ENCODE data around the gene ZCCHC12.
A peak's percentile ranks its signal among the peaks of the same experiment; 100 is the strongest.
"Not testable (repeated sequence)": the region's sequence is repeated elsewhere in the genome, so short reads cannot be mapped to it uniquely, and the experiment has no call there.

ZCCHC12 gene

GRCh38 chrX:118807151-118808017 is 16.2 kb upstream of the ZCCHC12 start:
- H3K4me3 ChIP-seq (ENCODE audit: control insufficient read depth in 1 of 7, extremely low read depth in 1 of 7, insufficient read depth in 4 of 7, low read depth in 2 of 7, low read length in 6 of 7): no peak overlapping the region
- peak; percentile 50 to 78 (median 69) for DNase-seq
- no peak overlapping the region for H3K27ac ChIP-seq (ENCODE audit: insufficient read depth in 1 of 2, low read depth in 1 of 2, low read length in 2 of 2, poor library complexity in 1 of 2, severe bottlenecking in 2 of 2)
- WGBS (ENCODE audit: insufficient coverage): 43% methylated on average over 4 of the region's 4 CpGs
- H3K36me3 ChIP-seq (ENCODE audit: control insufficient read depth in 4 of 4, insufficient read depth in 4 of 4, low read length in 3 of 4): no peaks in the 10 kb centered on the region
- ChIA-PET POLR2A (no interaction called here), CTCF (interaction anchor here (2.1 to 2.3 kb wide), 3 partner anchors 46 to 164 kb away, joined by 5 to 10 read pairs (median 6); no protein-coding TSS in a partner anchor)
- peaks cover 0 to 6% (median 2%) of the 10 kb centered on the region in 4 experiments for H3K4me1 ChIP-seq (ENCODE audit: control extremely low read depth in 1 of 4, control insufficient read depth in 4 of 4, insufficient read depth in 4 of 4, low read length in 3 of 4)
- H3K27me3 ChIP-seq (replicated peaks in 2 of 5; ENCODE audit: control insufficient read depth in 4 of 5, insufficient read depth in 5 of 5, low read length in 4 of 5): peaks cover 0 to 4% (median 0%) of the 10 kb centered on the region in 5 experiments
- no peaks in the 10 kb centered on the region for H3K9me3 ChIP-seq (ENCODE audit: control extremely low read depth in 1 of 5, control insufficient read depth in 4 of 5, insufficient read depth in 2 of 5, low read depth in 1 of 5, low read length in 4 of 5)

GRCh38 chrX:118817257-118817656 is 6.4 kb upstream of the ZCCHC12 start:
- H3K36me3 ChIP-seq (ENCODE audit: control insufficient read depth in 4 of 4, insufficient read depth in 4 of 4, low read length in 3 of 4); H3K27ac ChIP-seq (ENCODE audit: insufficient read depth in 1 of 2, low read depth in 1 of 2, low read length in 2 of 2, poor library complexity in 1 of 2, severe bottlenecking in 2 of 2); POLR2A ChIA-PET; H3K9me3 ChIP-seq (ENCODE audit: control extremely low read depth in 1 of 5, control insufficient read depth in 4 of 5, insufficient read depth in 2 of 5, low read depth in 1 of 5, low read length in 4 of 5); H3K4me1 ChIP-seq (ENCODE audit: control extremely low read depth in 1 of 4, control insufficient read depth in 4 of 4, insufficient read depth in 4 of 4, low read length in 3 of 4); DNase-seq; H3K4me3 ChIP-seq (ENCODE audit: control insufficient read depth in 1 of 7, extremely low read depth in 1 of 7, insufficient read depth in 4 of 7, low read depth in 2 of 7, low read length in 6 of 7): not testable (repeated sequence)
- CTCF ChIA-PET: interaction anchor here (0.6 kb wide), 1 partner anchor 52 kb away, joined by 3 read pairs; no protein-coding TSS in a partner anchor
- 90% methylated on average over 2 of the region's 4 CpGs for WGBS (ENCODE audit: insufficient coverage)
- H3K27me3 ChIP-seq (replicated peaks in 2 of 5; ENCODE audit: control insufficient read depth in 4 of 5, insufficient read depth in 5 of 5, low read length in 4 of 5): peaks cover 0 to 16% (median 4%) of the 10 kb centered on the region in 5 experiments

- Histone ChIP-seq H3K9me3 (ENCODE audit: control extremely low read depth in 1 of 5, control insufficient read depth in 4 of 5, insufficient read depth in 2 of 5, low read depth in 1 of 5, low read length in 4 of 5) (peaks cover 0 to 8% (median 2%) of the 10 kb centered on the region in 5 experiments), H3K27ac (ENCODE audit: insufficient read depth in 1 of 2, low read depth in 1 of 2, low read length in 2 of 2, poor library complexity in 1 of 2, severe bottlenecking in 2 of 2) (no peak overlapping the region), H3K36me3 (ENCODE audit: control insufficient read depth in 4 of 4, insufficient read depth in 4 of 4, low read length in 3 of 4) (no peaks in the 10 kb centered on the region), H3K4me1 (ENCODE audit: control extremely low read depth in 1 of 4, control insufficient read depth in 4 of 4, insufficient read depth in 4 of 4, low read length in 3 of 4) (peaks cover 0 to 19% (median 8%) of the 10 kb centered on the region in 4 experiments), H3K27me3 (replicated peaks in 2 of 5; ENCODE audit: control insufficient read depth in 4 of 5, insufficient read depth in 5 of 5, low read length in 4 of 5) (peaks cover 6 to 84% (median 46%) of the 10 kb centered on the region in 5 experiments), H3K4me3 (ENCODE audit: control insufficient read depth in 1 of 7, extremely low read depth in 1 of 7, insufficient read depth in 4 of 7, low read depth in 2 of 7, low read length in 6 of 7) (peak overlapping the region in 3 of 7 experiments; percentile 47 to 58 (median 55))
- WGBS (ENCODE audit: insufficient coverage): 42% methylated on average over 6 of the region's 22 CpGs
- ChIA-PET CTCF (interaction anchor here (0.6 to 2.6 kb wide), 2 partner anchors 11 to 168 kb away, joined by 3 to 11 read pairs; no protein-coding TSS in a partner anchor), POLR2A (no interaction called here)
- DNase-seq: peak in 2 of 3 donors; percentile 7 to 22
Measured at GRCh38 chrX:118824173-118824730, 628 bp downstream of the ZCCHC12 start.

GRCh38 chrX:118825227-118825626 is 1.6 kb downstream of the ZCCHC12 start:
- POLR2A ChIA-PET: no interaction called here
- no peak overlapping the region for H3K4me3 ChIP-seq (ENCODE audit: control insufficient read depth in 1 of 7, extremely low read depth in 1 of 7, insufficient read depth in 4 of 7, low read depth in 2 of 7, low read length in 6 of 7)
- WGBS (ENCODE audit: insufficient coverage): 38% methylated on average over 15 of the region's 16 CpGs
- peaks cover 0 to 8% (median 2%) of the 10 kb centered on the region in 5 experiments for H3K9me3 ChIP-seq (ENCODE audit: control extremely low read depth in 1 of 5, control insufficient read depth in 4 of 5, insufficient read depth in 2 of 5, low read depth in 1 of 5, low read length in 4 of 5)
- H3K27ac ChIP-seq (ENCODE audit: insufficient read depth in 1 of 2, low read depth in 1 of 2, low read length in 2 of 2, poor library complexity in 1 of 2, severe bottlenecking in 2 of 2): no peak overlapping the region
- H3K36me3 ChIP-seq (ENCODE audit: control insufficient read depth in 4 of 4, insufficient read depth in 4 of 4, low read length in 3 of 4): no peaks in the 10 kb centered on the region
- H3K4me1 ChIP-seq (ENCODE audit: control extremely low read depth in 1 of 4, control insufficient read depth in 4 of 4, insufficient read depth in 4 of 4, low read length in 3 of 4): peaks cover 0 to 19% (median 8%) of the 10 kb centered on the region in 4 experiments
- CTCF ChIA-PET: interaction anchor here (1.5 to 2.6 kb wide), 2 partner anchors 12 to 14 kb away, joined by 3 to 11 read pairs; no protein-coding TSS in a partner anchor
- peaks cover 6 to 90% (median 46%) of the 10 kb centered on the region in 5 experiments for H3K27me3 ChIP-seq (replicated peaks in 2 of 5; ENCODE audit: control insufficient read depth in 4 of 5, insufficient read depth in 5 of 5, low read length in 4 of 5)
- DNase-seq: peak in 1 of 3 donors; percentile 17

GRCh38 chrX:118839334-118839958 is 15.8 kb downstream of the ZCCHC12 start:
- peak overlapping the region; percentile 15 to 71 (median 51) for H3K4me3 ChIP-seq (ENCODE audit: control insufficient read depth in 1 of 7, extremely low read depth in 1 of 7, insufficient read depth in 4 of 7, low read depth in 2 of 7, low read length in 6 of 7)
- DNase-seq: peak; percentile 33 to 61 (median 58)
- POLR2A ChIA-PET: no interaction called here
- H3K9me3 ChIP-seq (ENCODE audit: control extremely low read depth in 1 of 5, control insufficient read depth in 4 of 5, insufficient read depth in 2 of 5, low read depth in 1 of 5, low read length in 4 of 5): no peaks in the 10 kb centered on the region
- WGBS (ENCODE audit: insufficient coverage): 33% methylated on average over 44 of the region's 50 CpGs
- no peaks in the 10 kb centered on the region for H3K36me3 ChIP-seq (ENCODE audit: control insufficient read depth in 4 of 4, insufficient read depth in 4 of 4, low read length in 3 of 4)
- H3K27ac ChIP-seq (ENCODE audit: insufficient read depth in 1 of 2, low read depth in 1 of 2, low read length in 2 of 2, poor library complexity in 1 of 2, severe bottlenecking in 2 of 2): no peak overlapping the region
- peaks cover 0 to 5% (median 0%) of the 10 kb centered on the region in 5 experiments for H3K27me3 ChIP-seq (replicated peaks in 2 of 5; ENCODE audit: control insufficient read depth in 4 of 5, insufficient read depth in 5 of 5, low read length in 4 of 5)
- peaks cover 0 to 10% (median 4%) of the 10 kb centered on the region in 4 experiments for H3K4me1 ChIP-seq (ENCODE audit: control extremely low read depth in 1 of 4, control insufficient read depth in 4 of 4, insufficient read depth in 4 of 4, low read length in 3 of 4)
- CTCF ChIA-PET: interaction anchor here (0.9 to 1.8 kb wide), 5 partner anchors 8 to 227 kb away, joined by 4 to 7 read pairs (median 5); partner anchors contain the start of gene ZCCHC12

GRCh38 chrX:118847676-118848075 is 24.1 kb downstream of the ZCCHC12 start:
- WGBS (ENCODE audit: insufficient coverage): no CpG with 5 or more reads among the region's 1 CpG
- POLR2A ChIA-PET: interaction anchor here (0.6 kb wide), 1 partner anchor 726 kb away, joined by 4 read pairs; no protein-coding TSS in a partner anchor
- H3K9me3 ChIP-seq (ENCODE audit: control extremely low read depth in 1 of 5, control insufficient read depth in 4 of 5, insufficient read depth in 2 of 5, low read depth in 1 of 5, low read length in 4 of 5): no peaks in the 10 kb centered on the region
- DNase-seq: peak; percentile 26 to 62 (median 49)
- H3K4me1 ChIP-seq (ENCODE audit: control extremely low read depth in 1 of 4, control insufficient read depth in 4 of 4, insufficient read depth in 4 of 4, low read length in 3 of 4): no peaks in the 10 kb centered on the region
- H3K27me3 ChIP-seq (replicated peaks in 2 of 5; ENCODE audit: control insufficient read depth in 4 of 5, insufficient read depth in 5 of 5, low read length in 4 of 5): no peaks in the 10 kb centered on the region
- H3K4me3 ChIP-seq (ENCODE audit: control insufficient read depth in 1 of 7, extremely low read depth in 1 of 7, insufficient read depth in 4 of 7, low read depth in 2 of 7, low read length in 6 of 7): no peak overlapping the region
- no peaks in the 10 kb centered on the region for H3K36me3 ChIP-seq (ENCODE audit: control insufficient read depth in 4 of 4, insufficient read depth in 4 of 4, low read length in 3 of 4)
- H3K27ac ChIP-seq (ENCODE audit: insufficient read depth in 1 of 2, low read depth in 1 of 2, low read length in 2 of 2, poor library complexity in 1 of 2, severe bottlenecking in 2 of 2): no peak overlapping the region
- CTCF ChIA-PET: interaction anchor here (0.6 to 2.6 kb wide), 8 partner anchors 9 to 249 kb away, joined by 3 to 12 read pairs (median 4); no protein-coding TSS in a partner anchor

Data from common myeloid progenitor, CD34-positive (primary cell).